ENCODE measurements around the gene UPF2. TPM values are rescaled to one million over a fixed set of nuclear protein-coding genes. Genes with fewer than 3 reads are reported as not detected.

UPF2 gene
- total RNA-seq, 4 donors from 2014 or later, result 22.8 to 36.3 (median 26.6) TPM

DNA sequence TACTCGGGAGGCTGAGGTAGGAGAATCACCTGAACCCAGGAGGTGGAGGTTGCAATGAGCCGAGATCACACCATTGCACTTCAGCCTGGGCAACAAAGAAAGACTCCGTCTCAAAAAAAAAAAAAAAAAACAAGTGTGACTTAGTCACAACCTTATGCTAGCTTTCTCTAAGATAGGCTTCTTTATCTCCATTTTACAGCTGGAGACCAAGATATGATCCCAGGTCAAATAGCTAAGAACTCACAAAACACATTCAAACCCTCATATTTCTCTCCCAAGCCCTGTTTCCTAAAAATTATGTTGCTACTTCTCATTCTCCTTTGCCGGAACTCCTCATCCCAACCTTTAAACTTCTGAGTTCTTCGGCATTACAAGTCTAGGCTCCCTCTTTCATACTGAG is 13.1 kb upstream of the UPF2 start:
- TF ChIP-seq POLR2A (IDR thresholded peaks at IDR 0.05) (no peak), CTCF (IDR thresholded peaks at IDR 0.05) (no peak)
- no peaks in the 10 kb centered on the region for H3K9me3 ChIP-seq
- peaks cover 0 to 6% of the 10 kb centered on the region in 2 donors for H3K4me1 ChIP-seq
- no peaks in the 10 kb centered on the region for H3K36me3 ChIP-seq
- H3K27me3 ChIP-seq, result no peaks in the 10 kb centered on the region
- no peak overlapping the region for H3K4me3 ChIP-seq (replicated peaks in 1 of 3)
- intact Hi-C loops (cut with DNase I), result no loop called here
- no peak for DNase-seq
- no peak overlapping the region for H3K27ac ChIP-seq
- WGBS, 2 donors, result 91 to 93% methylated on average over 5 of the region's 5 CpGs

DNA sequence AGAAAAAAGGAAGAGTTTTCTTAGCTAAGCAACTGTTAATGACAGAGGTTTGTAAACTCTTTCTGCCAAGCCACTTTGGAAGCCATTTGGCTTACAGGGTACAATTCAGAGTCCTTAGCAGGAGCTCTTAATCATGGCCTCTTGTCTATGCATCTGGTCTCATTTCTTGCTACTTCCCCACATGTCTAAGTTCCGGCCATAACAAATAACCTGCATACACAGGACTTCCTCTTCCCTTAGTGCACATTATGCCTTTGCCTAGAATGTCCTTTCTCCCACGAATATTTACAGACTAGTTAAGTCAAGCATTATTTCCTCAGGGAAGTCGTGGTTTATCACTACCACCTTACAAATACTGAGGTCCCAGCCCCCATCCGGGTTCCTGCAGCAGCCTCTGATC is 8.6 kb upstream of the UPF2 start:
- 71 to 84% methylated on average over 4 of the region's 4 CpGs for whole genome bisulfite sequencing, 2 donors
- peaks cover 0 to 6% of the 10 kb centered on the region in 2 donors for H3K4me1 ChIP-seq
- DNase-seq, result no peak
- no peaks in the 10 kb centered on the region for H3K27me3 ChIP-seq
- no peaks in the 10 kb centered on the region for H3K36me3 ChIP-seq
- intact Hi-C loops (cut with DNase I), result no loop called here
- H3K9me3 ChIP-seq, result no peaks in the 10 kb centered on the region
- no peak for TF ChIP-seq POLR2A (IDR thresholded peaks at IDR 0.05)
- TF ChIP-seq CTCF (IDR thresholded peaks at IDR 0.05), result no peak
- no peak overlapping the region for H3K27ac ChIP-seq
- no peak overlapping the region for H3K4me3 ChIP-seq (replicated peaks in 1 of 3)

GRCh38 chr10:12050528-12050927 is 7.9 kb upstream of the UPF2 start:
- intact Hi-C loops (cut with DNase I), result no loop called here
- H3K9me3 ChIP-seq, result no peaks in the 10 kb centered on the region
- peaks cover 0 to 6% of the 10 kb centered on the region in 2 donors for H3K4me1 ChIP-seq
- H3K27me3 ChIP-seq, result no peaks in the 10 kb centered on the region
- no peak for DNase-seq
- no peak overlapping the region for H3K27ac ChIP-seq
- TF ChIP-seq POLR2A (IDR thresholded peaks at IDR 0.05) (no peak), CTCF (IDR thresholded peaks at IDR 0.05) (no peak)
- no peak overlapping the region for H3K4me3 ChIP-seq (replicated peaks in 1 of 3)
- H3K36me3 ChIP-seq, result no peaks in the 10 kb centered on the region

DNA sequence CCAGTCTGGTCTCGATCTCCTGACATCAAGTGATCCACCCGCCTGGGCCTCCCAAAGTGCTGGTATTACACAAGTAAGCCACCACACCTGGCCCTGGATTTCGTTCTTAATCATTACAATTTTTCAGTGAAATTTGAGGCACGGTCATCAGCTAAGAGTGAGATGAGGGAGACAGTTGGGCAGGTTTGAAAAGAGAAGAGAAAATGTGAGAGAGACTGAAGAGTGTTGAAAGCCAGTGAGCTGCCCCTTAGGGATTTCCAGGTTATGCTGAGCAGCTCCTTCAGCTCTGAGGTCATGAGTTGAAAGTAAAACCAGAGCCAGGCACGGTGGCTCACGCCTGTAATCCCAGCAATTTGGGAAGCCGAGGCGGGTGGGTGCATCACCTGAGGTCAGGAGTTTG is 5.9 kb upstream of the UPF2 start:
- DNase-seq, result no peak
- Histone ChIP-seq H3K4me1 (peaks cover under 1 to 1% of the 10 kb centered on the region in 2 donors), H3K27ac (no peak overlapping the region), H3K9me3 (no peaks in the 10 kb centered on the region), H3K36me3 (no peaks in the 10 kb centered on the region), H3K4me3 (replicated peaks in 1 of 3) (no peak overlapping the region), H3K27me3 (no peaks in the 10 kb centered on the region)
- WGBS, 2 donors, result 74 to 80% methylated on average over 8 of the region's 8 CpGs
- intact Hi-C loops (cut with DNase I), result loop anchor here (5.0 kb wide), 1 partner anchor 79 kb away; the partner anchor contains the start of gene SEC61A2
- TF ChIP-seq POLR2A (IDR thresholded peaks at IDR 0.05) (no peak), CTCF (IDR thresholded peaks at IDR 0.05) (no peak)

DNA sequence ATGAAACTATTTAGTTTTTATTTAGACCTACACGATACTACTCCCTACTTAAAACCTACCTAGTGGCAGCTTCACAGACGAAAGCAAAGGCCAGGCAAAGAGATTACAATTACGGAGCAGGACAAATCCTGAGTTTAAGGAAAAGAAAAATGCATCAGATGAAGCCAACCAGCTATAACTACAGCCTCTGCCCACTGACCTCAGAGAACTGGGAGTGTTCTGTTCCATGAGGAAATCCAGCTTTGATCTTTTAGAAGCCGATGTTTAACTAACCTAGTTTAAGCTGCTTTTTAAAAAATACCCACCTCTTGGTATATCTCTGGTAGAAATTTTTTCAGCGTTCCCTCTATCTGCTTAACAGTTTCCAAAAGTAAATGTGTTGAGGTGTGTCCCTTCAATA is 3.0 kb upstream of the UPF2 start:
- WGBS, 2 donors, result 86 to 87% methylated on average over 5 of the region's 5 CpGs
- intact Hi-C loops (cut with DNase I), result loop anchor here (5.0 kb wide), 1 partner anchor 82 kb away; the partner anchor contains the start of gene SEC61A2

More for the DNA sequence above, 3.0 kb upstream of the UPF2 start:
- DNase-seq, result no peak
- H3K27ac ChIP-seq, result no peak overlapping the region
- H3K27me3 ChIP-seq, result no peaks in the 10 kb centered on the region
- H3K4me3 ChIP-seq (replicated peaks in 1 of 3), result no peak overlapping the region
- no peak for TF ChIP-seq CTCF (IDR thresholded peaks at IDR 0.05)
- TF ChIP-seq POLR2A (IDR thresholded peaks at IDR 0.05), result no peak
- H3K9me3 ChIP-seq, result no peaks in the 10 kb centered on the region
- peaks cover 7 to 12% of the 10 kb centered on the region in 2 donors for H3K4me1 ChIP-seq
- no peaks in the 10 kb centered on the region for H3K36me3 ChIP-seq

Measured in thyroid gland (tissue), 4 donors.